ENCODE measurements around the gene ATP2C2. TPM values are rescaled to one million over a fixed set of nuclear protein-coding genes. Genes with fewer than 3 reads are reported as not detected.

The ATP2C2 gene
- total RNA-seq, 1 experiment from 2014 or later, result 4.3 TPM

GRCh38 chr16:84387021-84387420, 18.7 kb downstream of the ATP2C2 start:
- peaks cover 13% of the 10 kb centered on the region for H3K36me3 Mint-ChIP-seq
- TF ChIP-seq ZNF396 (CRISPR knock-in tag; IDR thresholded peaks at IDR 0.05; ENCODE audit: borderline replicate concordance), result no peak
- no peak for TF ChIP-seq ZBTB21 (CRISPR knock-in tag; IDR thresholded peaks at IDR 0.05; ENCODE audit: borderline replicate concordance)
- TF ChIP-seq, protein P1, sequence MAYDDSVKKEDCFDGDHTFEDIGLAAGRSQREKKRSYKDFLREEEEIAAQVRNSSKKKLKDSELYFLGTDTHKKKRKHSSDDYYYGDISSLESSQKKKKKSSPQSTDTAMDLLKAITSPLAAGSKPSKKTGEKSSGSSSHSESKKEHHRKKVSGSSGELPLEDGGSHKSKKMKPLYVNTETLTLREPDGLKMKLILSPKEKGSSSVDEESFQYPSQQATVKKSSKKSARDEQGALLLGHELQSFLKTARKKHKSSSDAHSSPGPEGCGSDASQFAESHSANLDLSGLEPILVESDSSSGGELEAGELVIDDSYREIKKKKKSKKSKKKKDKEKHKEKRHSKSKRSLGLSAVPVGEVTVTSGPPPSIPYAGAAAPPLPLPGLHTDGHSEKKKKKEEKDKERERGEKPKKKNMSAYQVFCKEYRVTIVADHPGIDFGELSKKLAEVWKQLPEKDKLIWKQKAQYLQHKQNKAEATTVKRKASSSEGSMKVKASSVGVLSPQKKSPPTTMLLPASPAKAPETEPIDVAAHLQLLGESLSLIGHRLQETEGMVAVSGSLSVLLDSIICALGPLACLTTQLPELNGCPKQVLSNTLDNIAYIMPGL (CRISPR knock-in tag; IDR thresholded peaks at IDR 0.05), result no peak
- no peak for TF ChIP-seq ZNF219 (CRISPR knock-in tag; IDR thresholded peaks at IDR 0.05; ENCODE audit: borderline replicate concordance)
- TF ChIP-seq, protein P2, sequence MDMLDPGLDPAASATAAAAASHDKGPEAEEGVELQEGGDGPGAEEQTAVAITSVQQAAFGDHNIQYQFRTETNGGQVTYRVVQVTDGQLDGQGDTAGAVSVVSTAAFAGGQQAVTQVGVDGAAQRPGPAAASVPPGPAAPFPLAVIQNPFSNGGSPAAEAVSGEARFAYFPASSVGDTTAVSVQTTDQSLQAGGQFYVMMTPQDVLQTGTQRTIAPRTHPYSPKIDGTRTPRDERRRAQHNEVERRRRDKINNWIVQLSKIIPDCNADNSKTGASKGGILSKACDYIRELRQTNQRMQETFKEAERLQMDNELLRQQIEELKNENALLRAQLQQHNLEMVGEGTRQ (CRISPR knock-in tag; IDR thresholded peaks at IDR 0.05), result no peak
- TF ChIP-seq STAT6 (CRISPR knock-in tag; conservative IDR thresholded peaks at IDR 0.05; ENCODE audit: low read depth), result no peak
- no peak for TF ChIP-seq ZNF423 (CRISPR knock-in tag; IDR thresholded peaks at IDR 0.05)
- TF ChIP-seq NFE2L1 (CRISPR knock-in tag; IDR thresholded peaks at IDR 0.05), result no peak
- TF ChIP-seq EMX1 (CRISPR knock-in tag; IDR thresholded peaks at IDR 0.05), result no peak
- TF ChIP-seq TCF7 (CRISPR knock-in tag; IDR thresholded peaks at IDR 0.05; ENCODE audit: low read depth), result no peak
- DNase-seq (ENCODE audit: low spot score), result no peak
- no peaks in the 10 kb centered on the region for H3K27me3 Mint-ChIP-seq (ENCODE audit: low read depth)
- H3K9me3 Mint-ChIP-seq, result peaks cover 31% of the 10 kb centered on the region
- peaks cover 3% of the 10 kb centered on the region; the same call in 1 of the 2 replicates for H3K4me1 Mint-ChIP-seq
- no peak overlapping the region for H3K27ac Mint-ChIP-seq
- ChIA-PET POLR2A (no interaction called here), CTCF (interaction anchor here (1.0 kb wide), 1 partner anchor 119 kb away, joined by 3 read pairs; no protein-coding TSS in a partner anchor)
- no peak overlapping the region for H3K4me3 Mint-ChIP-seq
- no peak for ATAC-seq

GRCh38 chr16:84390131-84390785, 21.9 kb downstream of the ATP2C2 start:
- ATAC-seq (no peak), DNase-seq (ENCODE audit: low spot score) (no peak)
- Mint-ChIP-seq H3K4me1 (peaks cover 6% of the 10 kb centered on the region), H3K27me3 (ENCODE audit: low read depth) (no peaks in the 10 kb centered on the region; the same call in 1 of the 2 replicates), H3K4me3 (no peak overlapping the region), H3K36me3 (peaks cover 4% of the 10 kb centered on the region; the same call in 1 of the 2 replicates), H3K9me3 (peaks cover 13% of the 10 kb centered on the region), H3K27ac (no peak overlapping the region)
- ChIA-PET CTCF (interaction anchor here (0.9 to 1.4 kb wide), 3 partner anchors 24 to 203 kb away, joined by 3 to 4 read pairs (median 3); partner anchors contain the start of gene TAF1C), POLR2A (interaction anchor here (0.6 to 0.8 kb wide), 2 partner anchors 11 to 140 kb away, joined by 3 read pairs; no protein-coding TSS in a partner anchor)
- no peak for TF ChIP-seq ZNF317 (CRISPR knock-in tag; IDR thresholded peaks at IDR 0.05; ENCODE audit: borderline replicate concordance, low read depth)
- TF ChIP-seq SOX15 (CRISPR knock-in tag; IDR thresholded peaks at IDR 0.05), result no peak
- TF ChIP-seq, protein P3, sequence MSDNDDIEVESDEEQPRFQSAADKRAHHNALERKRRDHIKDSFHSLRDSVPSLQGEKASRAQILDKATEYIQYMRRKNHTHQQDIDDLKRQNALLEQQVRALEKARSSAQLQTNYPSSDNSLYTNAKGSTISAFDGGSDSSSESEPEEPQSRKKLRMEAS (CRISPR knock-in tag; IDR thresholded peaks at IDR 0.05), result no peak
- no peak for TF ChIP-seq RELA (CRISPR knock-in tag; IDR thresholded peaks at IDR 0.05; ENCODE audit: borderline replicate concordance)
- no peak for TF ChIP-seq ZBTB21 (CRISPR knock-in tag; IDR thresholded peaks at IDR 0.05; ENCODE audit: borderline replicate concordance)
- TF ChIP-seq ZNF219 (CRISPR knock-in tag; IDR thresholded peaks at IDR 0.05; ENCODE audit: borderline replicate concordance), result no peak
- TF ChIP-seq, protein P4, sequence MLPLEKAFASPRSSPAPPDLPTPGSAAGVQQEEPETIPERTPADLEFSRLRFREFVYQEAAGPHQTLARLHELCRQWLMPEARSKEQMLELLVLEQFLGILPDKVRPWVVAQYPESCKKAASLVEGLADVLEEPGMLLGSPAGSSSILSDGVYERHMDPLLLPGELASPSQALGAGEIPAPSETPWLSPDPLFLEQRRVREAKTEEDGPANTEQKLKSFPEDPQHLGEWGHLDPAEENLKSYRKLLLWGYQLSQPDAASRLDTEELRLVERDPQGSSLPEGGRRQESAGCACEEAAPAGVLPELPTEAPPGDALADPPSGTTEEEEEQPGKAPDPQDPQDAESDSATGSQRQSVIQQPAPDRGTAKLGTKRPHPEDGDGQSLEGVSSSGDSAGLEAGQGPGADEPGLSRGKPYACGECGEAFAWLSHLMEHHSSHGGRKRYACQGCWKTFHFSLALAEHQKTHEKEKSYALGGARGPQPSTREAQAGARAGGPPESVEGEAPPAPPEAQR (CRISPR knock-in tag; IDR thresholded peaks at IDR 0.05), result no peak
- TF ChIP-seq MLX (CRISPR knock-in tag; IDR thresholded peaks at IDR 0.05), result no peak
- TF ChIP-seq ELF4 (CRISPR knock-in tag; IDR thresholded peaks at IDR 0.05; ENCODE audit: low read depth), result no peak
- no peak for TF ChIP-seq KAT7 (CRISPR knock-in tag; IDR thresholded peaks at IDR 0.05; ENCODE audit: borderline replicate concordance)
- no peak for TF ChIP-seq OVOL2 (CRISPR knock-in tag; IDR thresholded peaks at IDR 0.05; ENCODE audit: borderline replicate concordance)
- no peak for TF ChIP-seq FOXP1 (CRISPR knock-in tag; IDR thresholded peaks at IDR 0.05; ENCODE audit: borderline replicate concordance)
- no peak for TF ChIP-seq GTF2I (CRISPR knock-in tag; conservative IDR thresholded peaks at IDR 0.05)
- TF ChIP-seq, protein P5, sequence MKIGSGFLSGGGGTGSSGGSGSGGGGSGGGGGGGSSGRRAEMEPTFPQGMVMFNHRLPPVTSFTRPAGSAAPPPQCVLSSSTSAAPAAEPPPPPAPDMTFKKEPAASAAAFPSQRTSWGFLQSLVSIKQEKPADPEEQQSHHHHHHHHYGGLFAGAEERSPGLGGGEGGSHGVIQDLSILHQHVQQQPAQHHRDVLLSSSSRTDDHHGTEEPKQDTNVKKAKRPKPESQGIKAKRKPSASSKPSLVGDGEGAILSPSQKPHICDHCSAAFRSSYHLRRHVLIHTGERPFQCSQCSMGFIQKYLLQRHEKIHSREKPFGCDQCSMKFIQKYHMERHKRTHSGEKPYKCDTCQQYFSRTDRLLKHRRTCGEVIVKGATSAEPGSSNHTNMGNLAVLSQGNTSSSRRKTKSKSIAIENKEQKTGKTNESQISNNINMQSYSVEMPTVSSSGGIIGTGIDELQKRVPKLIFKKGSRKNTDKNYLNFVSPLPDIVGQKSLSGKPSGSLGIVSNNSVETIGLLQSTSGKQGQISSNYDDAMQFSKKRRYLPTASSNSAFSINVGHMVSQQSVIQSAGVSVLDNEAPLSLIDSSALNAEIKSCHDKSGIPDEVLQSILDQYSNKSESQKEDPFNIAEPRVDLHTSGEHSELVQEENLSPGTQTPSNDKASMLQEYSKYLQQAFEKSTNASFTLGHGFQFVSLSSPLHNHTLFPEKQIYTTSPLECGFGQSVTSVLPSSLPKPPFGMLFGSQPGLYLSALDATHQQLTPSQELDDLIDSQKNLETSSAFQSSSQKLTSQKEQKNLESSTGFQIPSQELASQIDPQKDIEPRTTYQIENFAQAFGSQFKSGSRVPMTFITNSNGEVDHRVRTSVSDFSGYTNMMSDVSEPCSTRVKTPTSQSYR (CRISPR knock-in tag; IDR thresholded peaks at IDR 0.05), result no peak

Measured in WTC11 (cell line).